Measurements from ENCODE around the gene MIS18BP1. TPM values are rescaled to one million over a fixed set of nuclear protein-coding genes. Genes with fewer than 3 reads are reported as not detected.
"Not testable (repeated sequence)": the region's sequence is repeated elsewhere in the genome, so short reads cannot be mapped to it uniquely, and the experiment has no call there.

MIS18BP1 gene
- total RNA-seq, 1 experiment from 2014 or later = 26.6 TPM

DNA sequence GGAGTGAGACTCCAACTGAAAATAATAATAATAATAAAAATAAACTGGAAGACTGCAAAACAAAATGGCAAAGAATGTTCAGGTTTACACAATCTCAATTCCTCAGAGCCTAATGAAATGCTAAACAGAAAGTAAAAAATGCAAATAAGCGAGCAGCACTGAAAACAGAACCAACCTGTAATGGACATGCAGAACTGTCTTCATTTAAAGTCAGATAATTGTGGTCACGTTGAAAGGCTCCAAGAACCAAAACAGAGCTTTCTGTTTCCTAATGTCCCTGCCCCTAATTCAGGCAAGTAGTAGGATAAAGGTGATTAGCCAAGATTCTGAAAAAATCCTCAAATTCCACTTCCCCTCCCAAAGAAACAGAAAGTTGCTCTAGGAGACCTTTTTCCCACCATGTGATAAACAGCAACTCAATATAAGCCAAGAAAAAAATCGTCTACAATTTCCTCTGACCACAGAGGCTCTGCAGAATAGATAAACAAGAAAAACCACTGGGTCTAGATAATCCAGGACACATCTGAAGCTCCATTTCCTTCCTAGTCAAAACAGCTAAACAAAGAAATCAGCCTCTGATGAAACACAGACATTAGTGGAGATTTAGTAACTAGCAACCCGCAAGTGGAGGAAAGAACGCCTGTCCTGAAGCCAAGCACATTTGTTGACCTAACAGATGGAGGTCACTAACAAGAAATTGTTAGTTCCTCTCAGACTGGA lies 3.0 kb downstream of the MIS18BP1 start:
- DNase-seq (ENCODE audit: low read depth) = peak; percentile 13
- in situ Hi-C loops (cut with HindIII; ENCODE audit: low pct_unique_long_range_greater_than_20kb, low sequenced_read_pairs) = no loop called here

DNA sequence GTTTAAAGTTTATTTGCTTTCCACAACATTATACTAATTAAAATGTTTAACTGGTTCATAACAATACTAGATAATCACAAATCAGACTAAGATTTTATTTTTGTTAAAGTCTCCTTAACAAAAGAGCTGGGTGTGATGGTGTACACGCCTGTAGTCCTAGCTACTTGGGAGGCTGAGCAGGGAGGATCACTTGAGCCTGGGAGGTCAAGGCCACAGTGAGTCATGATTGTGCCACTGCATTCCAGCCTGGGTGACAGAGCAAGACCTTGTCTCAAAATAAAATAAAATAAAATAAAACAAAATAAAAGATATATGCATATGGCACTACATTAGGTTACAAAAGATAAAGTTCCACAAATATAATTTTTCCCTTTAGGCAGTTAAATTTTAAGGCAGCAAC lies 5.6 kb downstream of the MIS18BP1 start:
- in situ Hi-C loops (cut with HindIII; ENCODE audit: low pct_unique_long_range_greater_than_20kb, low sequenced_read_pairs) = no loop called here
- no peak for DNase-seq (ENCODE audit: low read depth)

DNA sequence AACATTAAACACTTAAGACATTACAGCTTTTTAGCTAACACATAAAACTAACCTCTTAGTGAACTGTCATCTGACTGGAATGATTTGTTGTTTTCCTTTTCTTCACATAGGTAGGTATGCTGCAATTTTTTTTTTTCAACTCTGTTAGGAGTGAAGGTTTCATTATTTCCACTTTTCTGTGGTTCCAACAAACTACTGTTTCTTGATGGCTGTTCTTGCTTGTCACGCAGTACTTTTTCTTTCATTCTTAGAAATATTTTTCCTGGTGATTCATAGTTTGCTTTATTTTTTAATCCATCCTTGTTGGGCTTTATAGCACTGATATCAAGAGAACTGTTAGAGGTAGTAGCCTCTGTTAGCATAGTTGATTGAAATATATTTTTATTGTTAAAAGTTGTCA lies 6.3 kb downstream of the MIS18BP1 start:
- DNase-seq (ENCODE audit: low read depth) = no peak
- in situ Hi-C loops (cut with HindIII; ENCODE audit: low pct_unique_long_range_greater_than_20kb, low sequenced_read_pairs) = no loop called here

DNA sequence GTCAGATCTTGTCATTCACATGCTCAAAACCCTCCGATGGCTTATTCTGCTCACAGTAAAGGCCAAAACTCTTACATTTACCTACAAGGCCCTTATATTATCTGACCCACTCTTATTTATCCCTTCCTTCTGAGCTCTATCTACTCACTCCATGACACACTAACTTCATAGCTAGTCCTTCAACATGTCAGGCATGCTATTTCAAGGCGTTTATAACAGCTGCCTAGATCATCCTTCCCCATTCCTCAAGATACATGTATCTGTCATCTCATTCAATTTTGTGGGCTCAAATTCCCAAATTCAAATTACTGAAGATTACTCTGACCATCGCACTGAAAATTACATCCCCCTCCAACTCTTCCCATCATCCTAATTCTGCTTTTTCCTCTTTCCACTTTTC lies 6.9 kb downstream of the MIS18BP1 start:
- in situ Hi-C loops (cut with HindIII; ENCODE audit: low pct_unique_long_range_greater_than_20kb, low sequenced_read_pairs) = no loop called here
- DNase-seq (ENCODE audit: low read depth) = no peak

DNA sequence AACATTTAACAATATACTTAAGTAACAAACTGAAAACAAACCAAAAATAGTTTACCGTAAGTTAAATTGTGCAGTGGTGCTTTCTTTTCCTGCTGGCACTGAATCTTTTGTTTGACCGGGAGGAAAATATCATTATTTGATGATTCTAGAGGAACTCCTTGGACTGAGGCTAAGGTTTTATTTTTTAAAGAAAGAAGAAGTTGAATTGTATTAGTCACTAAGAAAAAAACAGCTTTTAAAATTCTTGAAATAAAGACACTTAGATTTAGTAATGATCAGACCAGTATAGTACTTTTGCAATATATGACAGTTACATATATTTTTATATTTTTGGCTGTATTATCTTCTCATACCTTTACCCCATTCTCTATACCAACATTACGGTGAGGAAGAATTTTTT lies 10.3 kb downstream of the MIS18BP1 start:
- no peak for DNase-seq (ENCODE audit: low read depth)
- in situ Hi-C loops (cut with HindIII; ENCODE audit: low pct_unique_long_range_greater_than_20kb, low sequenced_read_pairs) = no loop called here

DNA sequence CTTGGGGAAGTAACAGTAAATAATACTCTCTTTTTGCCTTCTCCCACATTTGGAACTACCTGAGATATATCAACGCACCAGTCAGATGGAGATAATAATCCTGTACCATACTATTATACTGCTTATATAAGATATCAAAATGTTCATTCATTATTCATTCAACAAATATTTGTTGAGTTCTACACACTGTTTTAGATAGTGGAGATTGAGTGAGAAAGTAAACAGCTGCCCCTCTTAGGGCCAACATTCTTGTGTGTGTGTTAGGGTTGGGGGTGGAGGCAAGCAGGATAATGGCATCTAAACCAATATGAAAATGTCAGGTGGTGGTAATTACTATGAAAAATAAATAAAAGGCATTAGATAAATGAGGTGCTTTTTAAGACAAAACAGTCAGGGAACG lies 14.0 kb downstream of the MIS18BP1 start:
- no peak for DNase-seq (ENCODE audit: low read depth)
- in situ Hi-C loops (cut with HindIII; ENCODE audit: low pct_unique_long_range_greater_than_20kb, low sequenced_read_pairs) = no loop called here

DNA sequence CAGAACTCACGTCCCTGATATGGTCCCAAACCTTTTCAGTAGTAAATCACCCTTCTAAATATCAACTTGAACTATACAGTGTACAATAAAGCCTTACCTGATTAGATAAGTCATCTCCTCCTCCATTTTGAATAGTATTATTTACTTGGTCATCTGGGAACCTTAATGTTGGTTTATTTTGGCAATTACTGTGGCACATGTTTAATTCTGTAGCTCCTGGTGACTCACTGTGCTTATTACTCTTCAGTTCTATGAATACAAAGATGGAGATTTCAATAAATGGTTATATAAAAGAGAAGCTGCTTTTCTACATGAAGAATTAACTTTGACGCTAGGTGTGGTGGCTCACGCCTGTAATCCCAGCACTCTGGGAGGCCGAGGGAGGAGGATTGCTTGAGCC lies 25.4 kb downstream of the MIS18BP1 start:
- DNase-seq (ENCODE audit: low read depth) = no peak
- in situ Hi-C loops (cut with HindIII; ENCODE audit: low pct_unique_long_range_greater_than_20kb, low sequenced_read_pairs) = no loop called here

DNA sequence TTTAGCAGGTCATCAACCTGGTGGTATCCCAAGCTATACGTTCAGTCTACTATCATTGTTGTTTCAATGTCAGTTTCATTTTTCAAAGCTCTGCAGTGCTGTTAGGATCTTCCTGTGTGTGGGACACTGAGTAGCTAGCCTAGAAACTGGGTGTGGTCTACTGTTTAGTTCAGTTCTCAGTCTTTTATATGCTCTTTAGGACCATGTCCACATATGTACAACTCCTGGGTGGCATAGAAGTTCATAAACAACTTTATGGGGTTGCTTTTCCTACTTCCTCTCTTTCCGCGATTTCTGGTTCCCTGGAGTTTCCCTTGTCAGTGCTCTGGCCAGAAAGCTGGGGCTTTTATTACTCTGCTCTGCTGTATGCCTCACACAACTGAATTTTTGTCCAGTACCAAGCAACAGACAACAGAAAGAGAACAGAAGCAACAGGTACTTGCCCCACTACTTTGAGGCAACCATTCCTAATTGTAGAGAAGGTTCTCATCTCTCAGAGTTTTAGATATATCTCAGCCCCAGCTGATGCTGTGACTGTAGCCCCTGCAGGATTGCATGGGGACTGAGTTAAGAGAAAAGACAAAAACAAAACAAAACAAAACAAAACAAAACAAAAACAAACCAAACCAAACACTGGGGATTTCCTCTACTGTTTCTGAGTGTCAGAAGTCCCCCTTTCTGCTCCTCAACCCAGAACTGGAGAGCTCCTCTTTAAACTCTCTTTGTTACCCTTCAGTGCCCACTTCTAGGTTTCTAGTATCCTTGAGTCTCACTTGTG lies 30.3 kb downstream of the MIS18BP1 start:
- in situ Hi-C loops (cut with HindIII; ENCODE audit: low pct_unique_long_range_greater_than_20kb, low sequenced_read_pairs) = no loop called here
- no peak for DNase-seq (ENCODE audit: low read depth)

DNA sequence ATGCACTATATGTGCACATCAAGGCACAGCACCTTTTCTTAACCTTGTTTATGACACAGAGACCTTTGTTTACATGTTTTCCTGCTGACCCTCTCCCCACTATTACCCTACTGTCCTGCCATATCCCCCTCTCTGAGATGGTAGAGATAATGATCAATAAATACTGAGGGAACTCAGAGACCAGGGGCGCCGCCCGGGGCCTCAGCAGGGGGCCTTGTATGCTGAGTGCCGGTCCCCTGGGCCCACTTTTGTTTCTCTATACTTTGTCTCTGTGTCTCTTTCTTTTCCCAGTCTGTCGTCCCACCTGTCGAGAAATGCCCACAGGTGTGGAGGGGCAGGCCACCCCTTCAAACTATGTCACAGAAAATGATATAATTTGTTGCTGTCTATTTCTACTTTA lies 38.7 kb downstream of the MIS18BP1 start:
- DNase-seq (ENCODE audit: low read depth); in situ Hi-C loops (cut with HindIII; ENCODE audit: low pct_unique_long_range_greater_than_20kb, low sequenced_read_pairs): not testable (repeated sequence)

DNA sequence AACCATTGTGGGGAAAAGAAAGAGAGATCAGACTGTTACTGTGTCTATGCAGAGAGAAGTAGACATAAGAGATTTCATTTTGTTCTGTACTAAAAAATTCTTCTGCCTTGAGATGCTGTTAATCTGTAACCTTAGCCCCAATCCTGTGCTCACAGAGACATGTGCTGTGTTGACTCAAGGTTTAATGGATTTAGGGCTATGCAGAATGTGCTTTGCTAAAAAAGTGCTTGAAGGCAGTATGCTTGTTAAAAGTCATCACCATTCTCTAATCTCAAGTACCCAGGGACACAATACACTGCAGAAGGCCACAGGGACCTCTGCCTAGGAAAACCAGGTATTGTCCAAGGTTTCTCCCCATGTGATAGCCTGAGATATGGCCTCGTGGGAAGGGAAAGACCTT lies 39.3 kb downstream of the MIS18BP1 start:
- in situ Hi-C loops (cut with HindIII; ENCODE audit: low pct_unique_long_range_greater_than_20kb, low sequenced_read_pairs) = not testable (repeated sequence)

DNA sequence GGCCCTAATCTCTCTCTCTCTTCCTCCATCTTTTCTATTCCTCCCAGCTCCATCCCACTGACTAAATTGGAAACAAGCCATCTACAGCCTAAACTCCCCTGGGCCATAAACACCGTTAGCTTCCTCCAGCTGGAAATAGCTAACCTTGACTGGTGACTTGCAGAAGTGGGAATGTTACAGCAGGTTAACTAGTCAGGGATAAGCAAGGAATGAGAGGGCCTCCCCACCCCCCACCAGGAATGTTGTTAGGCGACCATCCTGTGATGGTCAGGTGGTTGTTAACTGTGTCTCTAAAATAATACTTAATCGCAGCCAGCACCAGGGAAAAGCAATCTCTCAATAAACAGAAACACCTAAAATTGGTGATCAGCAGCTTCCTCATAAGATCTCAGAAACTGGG lies 40.8 kb downstream of the MIS18BP1 start:
- DNase-seq (ENCODE audit: low read depth) = no peak
- in situ Hi-C loops (cut with HindIII; ENCODE audit: low pct_unique_long_range_greater_than_20kb, low sequenced_read_pairs) = no loop called here

More for the DNA sequence above, 39.3 kb downstream of the MIS18BP1 start:
- DNase-seq (ENCODE audit: low read depth) = not testable (repeated sequence)

DNA sequence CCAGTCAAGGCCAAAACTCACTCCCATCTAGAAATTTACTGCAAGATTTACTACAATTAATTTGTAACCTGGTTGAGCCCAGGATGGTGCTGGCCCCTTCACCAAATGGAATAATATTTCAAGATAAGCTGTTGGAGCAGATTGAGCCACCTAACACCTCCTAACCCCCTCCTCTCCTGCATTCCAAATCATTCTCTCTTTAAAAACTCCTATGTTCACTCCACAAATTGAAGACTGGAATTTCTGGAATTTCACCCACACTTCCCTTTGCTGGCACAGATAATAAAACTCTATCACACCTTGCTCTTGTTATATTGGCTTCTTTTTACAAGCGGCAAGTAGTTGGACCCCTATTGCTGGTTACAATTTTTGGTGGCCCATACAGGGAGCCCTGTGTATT lies 41.7 kb downstream of the MIS18BP1 start:
- in situ Hi-C loops (cut with HindIII; ENCODE audit: low pct_unique_long_range_greater_than_20kb, low sequenced_read_pairs) = no loop called here
- no peak for DNase-seq (ENCODE audit: low read depth)

DNA sequence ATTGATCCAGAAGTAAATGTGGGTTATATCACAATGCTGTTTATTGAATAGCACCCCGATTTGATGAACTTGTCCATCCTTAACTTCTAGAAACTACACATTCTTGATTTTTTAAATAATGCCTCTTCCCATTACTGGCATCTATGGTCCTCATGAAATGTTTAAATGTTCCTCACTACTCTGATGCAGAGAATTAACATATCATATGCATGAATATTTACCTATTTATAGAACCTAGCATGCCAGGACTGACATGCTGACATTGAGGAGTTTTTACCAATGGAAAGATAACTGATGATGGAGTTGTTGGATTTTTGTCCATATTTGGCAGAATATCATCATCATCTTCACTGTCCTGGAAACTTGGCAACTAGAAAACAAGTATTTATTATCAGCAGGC lies 42.8 kb downstream of the MIS18BP1 start:
- no peak for DNase-seq (ENCODE audit: low read depth)
- in situ Hi-C loops (cut with HindIII; ENCODE audit: low pct_unique_long_range_greater_than_20kb, low sequenced_read_pairs) = no loop called here

DNA sequence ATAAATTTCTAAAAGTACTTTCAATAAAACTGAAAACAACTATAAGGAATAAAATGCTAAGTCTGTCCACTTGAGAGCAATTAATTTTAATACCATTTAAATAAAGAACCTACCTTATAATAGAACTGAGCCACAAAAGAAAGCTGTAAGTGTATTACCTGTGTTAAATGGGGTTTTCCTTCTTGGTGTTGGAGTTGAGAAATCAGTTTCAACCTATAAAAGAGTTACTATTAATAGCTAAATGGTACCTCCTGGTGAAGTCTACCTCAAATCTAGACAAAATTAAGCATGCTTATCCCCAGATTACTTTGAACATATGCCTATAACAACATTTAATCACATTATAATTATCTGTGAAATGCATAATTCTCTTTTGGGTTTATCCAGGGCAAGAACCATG lies 48.8 kb downstream of the MIS18BP1 start:
- in situ Hi-C loops (cut with HindIII; ENCODE audit: low pct_unique_long_range_greater_than_20kb, low sequenced_read_pairs) = no loop called here
- no peak for DNase-seq (ENCODE audit: low read depth)

DNA sequence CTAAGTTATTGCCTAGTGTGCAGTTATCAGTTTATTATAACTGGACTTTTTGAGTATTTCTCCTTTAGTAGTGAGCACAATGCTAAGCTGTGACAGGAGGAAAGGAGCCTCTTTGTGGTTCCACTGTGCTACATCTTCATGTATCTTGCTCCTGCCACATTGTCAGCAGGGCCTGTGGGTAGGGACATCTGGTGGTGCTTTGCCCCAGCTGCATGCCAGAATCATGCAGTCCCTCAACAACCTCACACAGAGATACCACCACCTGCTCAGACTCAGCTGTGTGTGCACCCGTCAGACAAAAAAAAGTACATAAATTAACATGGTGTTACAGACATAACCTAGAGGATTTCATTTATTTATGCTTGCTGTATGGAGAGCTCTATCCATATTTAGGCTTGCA lies 51.1 kb downstream of the MIS18BP1 start:
- DNase-seq (ENCODE audit: low read depth) = peak; percentile 3
- in situ Hi-C loops (cut with HindIII; ENCODE audit: low pct_unique_long_range_greater_than_20kb, low sequenced_read_pairs) = no loop called here

DNA sequence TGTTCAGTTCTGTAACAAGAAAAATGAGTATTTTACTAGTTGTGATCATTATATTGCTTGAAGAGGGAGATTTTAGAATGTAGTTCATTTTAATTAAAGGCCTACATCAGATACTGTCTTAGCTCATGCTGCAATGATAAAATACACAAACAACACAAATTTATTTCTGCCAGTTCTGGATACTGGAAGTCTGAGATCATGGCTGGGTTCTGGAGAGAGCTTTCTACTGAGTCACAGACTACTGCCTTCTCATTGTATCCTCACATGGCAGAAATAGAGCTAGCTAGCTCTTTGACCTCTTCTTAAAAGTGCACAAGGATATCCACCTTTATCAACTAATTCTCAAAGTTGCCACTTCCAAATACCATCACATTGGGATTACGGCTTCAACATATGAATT lies 53.8 kb downstream of the MIS18BP1 start:
- in situ Hi-C loops (cut with HindIII; ENCODE audit: low pct_unique_long_range_greater_than_20kb, low sequenced_read_pairs) = no loop called here

DNA sequence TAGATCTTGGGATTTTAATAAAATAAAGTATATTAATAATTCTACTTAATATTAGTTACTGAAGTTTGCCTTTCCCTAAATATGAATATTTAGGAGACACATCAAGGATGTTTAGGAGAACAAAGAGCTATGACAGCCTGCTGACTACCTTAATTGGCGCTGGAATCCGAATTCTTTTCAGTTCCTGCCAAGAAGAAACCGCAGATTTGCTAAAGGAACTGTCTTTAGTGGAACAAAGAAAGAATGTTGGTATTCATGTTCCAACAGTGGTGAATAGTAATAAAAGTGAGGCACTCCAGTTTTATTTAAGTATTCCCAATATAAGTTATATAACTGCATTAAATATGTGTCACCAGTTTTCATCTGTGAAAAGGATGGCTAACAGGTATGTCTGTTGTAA lies 54.5 kb downstream of the MIS18BP1 start:
- DNase-seq (ENCODE audit: low read depth) = no peak
- in situ Hi-C loops (cut with HindIII; ENCODE audit: low pct_unique_long_range_greater_than_20kb, low sequenced_read_pairs) = no loop called here

More for the DNA sequence above, 53.8 kb downstream of the MIS18BP1 start:
- DNase-seq (ENCODE audit: low read depth) = no peak

DNA sequence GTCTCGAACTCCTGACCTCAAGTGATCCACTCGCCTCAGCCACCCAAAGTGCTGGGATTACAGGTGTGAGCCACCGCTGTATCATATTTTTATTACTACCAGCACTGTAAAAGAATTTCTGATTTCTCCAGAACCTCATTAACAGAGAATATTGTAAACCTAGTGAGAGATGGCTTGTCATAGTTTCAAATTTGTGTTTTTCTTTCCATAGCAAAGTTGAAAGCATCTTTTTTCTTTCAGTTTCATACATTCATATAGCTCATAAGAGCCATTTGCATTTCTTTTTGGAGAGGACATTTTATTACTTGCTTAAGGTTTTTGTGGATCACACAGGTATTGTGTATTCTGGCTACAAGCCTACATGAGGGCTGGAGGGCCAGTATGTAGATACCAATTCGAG lies 58.0 kb downstream of the MIS18BP1 start:
- in situ Hi-C loops (cut with HindIII; ENCODE audit: low pct_unique_long_range_greater_than_20kb, low sequenced_read_pairs) = no loop called here

DNA sequence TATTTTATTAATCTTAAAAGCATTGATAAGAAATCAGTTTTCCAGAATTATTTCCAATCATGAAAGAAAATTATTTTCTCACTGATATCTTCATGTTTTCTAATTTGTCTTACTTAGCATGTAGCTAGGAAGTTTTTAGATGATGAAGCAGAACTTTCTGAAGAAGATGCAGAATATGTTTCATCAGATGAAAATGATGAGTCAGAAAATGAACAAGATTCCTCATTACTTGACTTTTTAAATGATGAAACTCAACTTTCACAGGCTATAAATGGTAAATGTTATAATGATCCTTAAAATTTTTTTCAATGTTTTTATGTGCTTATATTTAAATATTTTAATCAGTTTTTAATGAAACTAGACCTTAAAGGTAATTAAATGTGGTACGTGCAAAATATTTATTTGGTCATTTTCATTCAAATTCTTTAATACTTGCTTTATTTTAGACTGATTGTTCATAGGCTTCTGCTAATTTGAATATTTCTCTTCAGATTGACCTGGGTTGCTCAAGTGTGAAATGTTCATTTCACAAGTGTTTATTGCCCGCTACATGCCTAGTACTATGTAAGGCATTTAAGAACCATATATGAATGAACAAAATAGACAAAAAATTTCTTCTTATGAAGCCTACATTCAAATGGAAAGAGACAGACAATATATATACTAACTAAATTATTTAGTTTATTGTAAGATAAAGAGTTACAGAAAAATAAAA lies 67.7 kb downstream of the MIS18BP1 start:
- in situ Hi-C loops (cut with HindIII; ENCODE audit: low pct_unique_long_range_greater_than_20kb, low sequenced_read_pairs) = no loop called here
- DNase-seq (ENCODE audit: low read depth) = no peak

More for the DNA sequence above, 58.0 kb downstream of the MIS18BP1 start:
- DNase-seq (ENCODE audit: low read depth) = no peak

All from Caki2 (cell line).